GM19438 (cell line): Measurements from ENCODE around the gene HSP90AB1.
"Not testable (repeated sequence)": the region's sequence is repeated elsewhere in the genome, so short reads cannot be mapped to it uniquely, and the experiment has no call there.

Source experiments
- ATAC-seq: cut with Tn5 transposase; IDR thresholded peaks from one replicate; pipeline ENCODE4 v1.9.1; 2021; ENCODE audit warnings: low read depth; ENCODE audit not compliant: unreplicated experiment

The HSP90AB1 gene

DNA sequence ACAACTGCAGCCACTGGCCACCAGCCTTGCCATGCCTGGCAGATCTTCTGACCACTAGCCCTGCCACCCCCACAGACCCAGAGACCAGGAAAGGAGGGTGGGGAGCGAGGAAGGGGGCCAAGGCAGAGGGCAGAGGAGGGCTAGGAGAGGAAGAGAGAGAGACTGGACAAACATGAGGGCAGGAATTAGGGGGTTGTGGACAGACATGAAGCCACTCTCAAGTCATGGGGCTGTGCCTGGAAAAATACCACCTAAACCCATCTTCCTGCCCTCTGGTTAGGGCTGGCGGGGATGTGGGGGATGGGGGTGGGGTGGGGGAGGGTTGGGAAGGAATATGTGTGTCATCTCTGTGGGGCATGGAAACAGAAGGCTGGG, 25.0 kb upstream of the HSP90AB1 start:
- ATAC-seq, result no peak

- no peak for ATAC-seq
These were observed 24.2 kb upstream of the HSP90AB1 start for GRCh38 chr6:44222486-44223318.

GRCh38 chr6:44223319-44224028, 23.4 kb upstream of the HSP90AB1 start, which contains the start of gene SLC29A1:
Gene SLC29A1, plus strand, starts transcription at chr6:44223595. Its CDS starts 3,719 bp downstream, at chr6:44227314.
- peak; percentile 41 for ATAC-seq

DNA sequence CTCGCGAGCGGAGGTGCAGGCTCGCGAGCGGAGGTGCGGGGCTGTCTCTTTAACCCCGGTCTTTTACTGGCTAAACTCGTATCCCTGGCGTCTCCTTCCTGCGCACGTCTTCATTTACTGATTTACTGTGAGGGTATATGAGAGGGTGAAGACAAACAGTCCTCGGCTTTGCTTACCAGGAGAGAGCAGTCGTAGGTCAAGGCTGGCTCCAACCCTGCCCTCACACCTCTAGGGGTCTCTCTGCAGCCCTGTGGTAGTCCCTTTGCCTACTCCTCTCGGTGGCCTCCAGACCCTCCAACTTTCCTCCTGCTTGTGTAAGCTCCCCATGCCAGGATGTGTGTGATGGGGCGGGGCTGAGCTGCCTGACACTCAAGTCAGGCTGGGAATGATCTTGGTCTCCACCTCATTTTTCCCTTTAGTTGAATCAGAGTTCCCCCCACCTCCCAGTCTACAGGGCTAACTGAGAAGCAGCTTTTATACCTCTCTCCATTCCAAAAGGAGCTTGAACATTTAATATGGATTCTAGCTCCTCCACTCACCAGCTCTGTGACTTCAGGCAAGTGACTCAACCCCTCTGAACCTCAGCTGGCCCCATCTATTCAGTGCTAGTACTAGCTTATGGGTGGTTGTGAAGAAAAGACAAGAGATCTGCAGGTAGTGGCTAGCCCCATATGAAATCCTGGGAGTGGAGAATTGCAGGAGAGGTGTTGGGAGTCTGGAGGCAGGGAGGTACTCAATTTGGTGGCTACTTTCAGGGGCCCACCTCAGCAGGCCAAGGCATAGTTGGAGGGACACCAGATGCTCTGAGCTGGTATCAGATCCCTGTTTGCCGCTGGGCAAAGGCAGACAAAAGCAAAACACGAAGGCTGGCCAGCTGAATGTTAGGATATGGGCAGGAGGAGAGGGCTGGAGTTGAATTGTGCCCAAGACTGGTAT, 22.6 kb upstream of the HSP90AB1 start:
- peak; percentile 13 for ATAC-seq

- ATAC-seq, result no peak
These were observed 22.0 kb upstream of the HSP90AB1 start for GRCh38 chr6:44224965-44225305.

- no peak for ATAC-seq
These were observed 21.1 kb upstream of the HSP90AB1 start for GRCh38 chr6:44225579-44226325.

GRCh38 chr6:44226368-44227147, 20.3 kb upstream of the HSP90AB1 start:
- no peak for ATAC-seq

DNA sequence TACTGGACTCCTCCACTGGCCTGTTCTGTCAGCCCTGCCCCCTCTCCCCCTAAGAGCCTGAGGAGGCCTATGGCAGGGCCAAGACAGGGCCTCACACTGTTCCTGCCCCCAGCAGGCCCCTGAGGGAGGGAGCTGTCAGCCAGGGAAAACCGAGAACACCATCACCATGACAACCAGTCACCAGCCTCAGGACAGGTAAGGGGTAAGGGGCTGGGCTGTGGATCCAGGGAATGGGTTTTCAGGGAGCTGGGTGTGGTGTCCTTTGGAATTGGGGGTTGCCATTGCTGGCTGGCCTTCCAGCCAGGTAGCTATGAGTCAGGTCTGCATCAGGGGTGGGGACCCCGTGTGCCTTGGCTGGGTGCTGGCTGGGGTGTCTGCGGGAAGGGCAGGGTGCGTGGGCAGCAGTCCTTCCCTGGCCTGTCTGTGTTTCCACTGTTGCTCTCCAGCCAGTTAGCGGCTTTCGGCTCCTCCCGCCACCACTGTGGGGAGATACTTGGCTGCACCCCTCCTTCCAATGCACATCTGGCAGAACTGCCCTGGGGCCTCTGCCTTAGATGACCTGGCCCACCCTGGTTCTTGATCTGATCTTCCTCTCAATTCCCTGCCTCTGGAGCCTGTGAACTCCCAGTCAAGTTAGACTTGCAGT, 19.6 kb upstream of the HSP90AB1 start:
- ATAC-seq, result no peak

DNA sequence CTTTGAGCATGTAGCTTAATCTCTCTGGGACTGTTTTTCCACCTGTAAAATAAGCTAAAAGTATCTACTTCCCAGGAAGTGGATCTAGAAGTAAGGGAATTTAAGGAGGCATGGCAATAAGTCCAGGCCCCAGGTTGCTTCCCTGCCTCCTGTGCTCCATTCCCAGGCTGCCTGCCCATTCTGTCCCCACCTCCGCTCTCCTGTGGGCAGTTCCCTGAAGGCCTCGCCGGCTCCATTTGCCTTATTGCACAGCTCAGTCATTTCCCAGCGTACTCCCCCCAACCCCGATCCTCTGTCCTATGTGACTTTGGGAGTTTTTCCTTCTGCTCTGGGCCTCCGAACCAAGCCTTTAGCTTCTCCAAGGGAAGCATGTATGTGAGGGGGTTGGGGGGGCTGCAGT, 18.9 kb upstream of the HSP90AB1 start:
- ATAC-seq, result no peak

DNA sequence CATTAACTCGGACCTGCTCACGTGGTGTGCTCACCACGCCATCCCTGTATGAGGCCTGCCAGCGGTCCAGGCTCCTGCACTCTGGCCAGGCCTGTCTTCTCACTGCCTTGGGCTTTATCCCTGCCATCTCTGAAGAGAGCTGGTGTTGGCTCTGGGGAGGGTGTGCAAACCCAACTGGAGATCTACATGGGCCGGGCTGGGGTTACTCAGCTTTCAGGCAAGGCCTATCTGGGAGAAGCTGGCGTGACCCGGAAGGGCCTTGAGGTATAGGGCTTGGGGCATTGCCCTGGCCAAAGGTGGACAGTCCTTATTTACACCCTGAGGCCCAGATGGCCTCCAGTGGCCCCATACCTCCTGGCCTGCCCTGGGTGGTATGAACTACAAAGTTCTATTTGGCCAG, 18.5 kb upstream of the HSP90AB1 start:
- no peak for ATAC-seq

DNA sequence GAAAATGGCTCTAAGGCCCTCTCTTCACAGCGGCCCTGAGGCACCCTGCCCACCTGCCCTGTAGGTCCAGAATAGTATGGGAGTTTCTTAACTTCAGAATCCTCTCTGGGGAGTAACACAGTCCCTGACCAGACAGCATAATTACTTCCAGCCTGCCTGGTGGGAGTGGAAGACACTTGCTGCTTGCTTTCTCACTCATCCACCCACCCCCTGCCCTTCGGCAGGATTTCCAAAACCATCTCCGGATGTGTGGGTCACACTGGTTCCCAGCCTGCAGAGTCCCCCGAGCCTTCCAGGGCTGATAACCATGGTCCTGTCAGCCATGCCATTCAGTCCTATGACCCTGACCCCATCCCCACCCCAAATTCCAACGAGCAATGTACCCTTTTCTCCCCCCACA, 18.1 kb upstream of the HSP90AB1 start:
- no peak for ATAC-seq

DNA sequence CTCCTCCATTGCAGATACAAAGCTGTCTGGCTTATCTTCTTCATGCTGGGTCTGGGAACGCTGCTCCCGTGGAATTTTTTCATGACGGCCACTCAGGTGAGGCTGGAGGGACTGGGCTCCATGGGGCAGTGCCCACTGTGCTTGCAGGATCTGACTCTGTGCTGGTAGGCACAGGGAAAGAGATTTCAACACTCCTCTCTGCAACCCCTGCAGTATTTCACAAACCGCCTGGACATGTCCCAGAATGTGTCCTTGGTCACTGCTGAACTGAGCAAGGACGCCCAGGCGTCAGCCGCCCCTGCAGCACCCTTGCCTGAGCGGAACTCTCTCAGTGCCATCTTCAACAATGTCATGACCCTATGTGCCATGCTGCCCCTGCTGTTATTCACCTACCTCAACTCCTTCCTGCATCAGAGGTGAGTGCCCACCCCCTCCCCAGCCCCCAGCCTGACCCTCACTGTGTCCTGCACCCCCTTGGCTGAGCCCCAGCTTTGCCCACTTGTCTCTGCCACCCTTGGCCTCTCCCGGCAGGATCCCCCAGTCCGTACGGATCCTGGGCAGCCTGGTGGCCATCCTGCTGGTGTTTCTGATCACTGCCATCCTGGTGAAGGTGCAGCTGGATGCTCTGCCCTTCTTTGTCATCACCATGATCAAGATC, 17.4 kb upstream of the HSP90AB1 start:
- no peak for ATAC-seq

DNA sequence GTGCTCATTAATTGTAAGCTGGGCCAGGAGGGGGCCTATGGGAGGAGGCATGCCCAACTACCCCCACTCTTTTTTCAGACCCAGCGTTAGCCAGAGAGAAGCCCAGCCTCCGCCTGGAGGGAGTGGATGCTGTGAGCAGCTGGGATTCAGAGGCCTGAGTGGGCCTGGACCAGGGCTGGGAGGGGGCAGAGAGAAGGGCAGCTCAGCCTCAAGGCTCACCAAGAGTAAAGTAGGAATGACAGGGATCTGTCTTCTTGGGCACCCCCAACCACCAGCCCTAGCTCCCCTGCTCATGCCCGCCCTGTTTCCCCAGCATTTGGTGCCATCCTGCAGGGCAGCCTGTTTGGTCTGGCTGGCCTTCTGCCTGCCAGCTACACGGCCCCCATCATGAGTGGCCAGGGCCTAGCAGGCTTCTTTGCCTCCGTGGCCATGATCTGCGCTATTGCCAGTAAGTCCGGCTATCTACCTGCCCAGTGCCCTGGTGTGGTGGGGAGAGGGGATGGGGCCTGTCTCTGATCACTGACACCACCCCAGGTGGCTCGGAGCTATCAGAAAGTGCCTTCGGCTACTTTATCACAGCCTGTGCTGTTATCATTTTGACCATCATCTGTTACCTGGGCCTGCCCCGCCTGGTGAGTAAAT, 16.7 kb upstream of the HSP90AB1 start:
- ATAC-seq, result no peak

- ATAC-seq, result not testable (repeated sequence)
These were observed 15.5 kb upstream of the HSP90AB1 start for GRCh38 chr6:44231426-44231825.

- ATAC-seq, result no peak
These were observed 14.0 kb upstream of the HSP90AB1 start for GRCh38 chr6:44232676-44233566.

GRCh38 chr6:44233567-44234100, 13.3 kb upstream of the HSP90AB1 start:
- ATAC-seq, result no peak
